ENCODE results near the gene TRIM32. TPM values are rescaled to one million over a fixed set of nuclear protein-coding genes. Genes with fewer than 3 reads are reported as not detected.
A peak's percentile ranks its signal among the peaks of the same experiment; 100 is the strongest.

The TRIM32 gene
- total RNA-seq, 1 experiment from 2014 or later, result 17.5 TPM

GRCh38 chr9:116646661-116647514 is 40.2 kb upstream of the TRIM32 start:
- peaks cover 3% of the 10 kb centered on the region; the same call in 1 of the 2 replicates for H3K36me3 Mint-ChIP-seq
- no peak overlapping the region for H3K4me3 Mint-ChIP-seq
- ChIA-PET CTCF (interaction anchor here (0.5 to 2.1 kb wide), 12 partner anchors 12 to 1054 kb away, joined by 3 to 25 read pairs (median 3); no protein-coding TSS in a partner anchor), POLR2A (no interaction called here)
- H3K27me3 Mint-ChIP-seq (ENCODE audit: low read depth), result no peaks in the 10 kb centered on the region
- no peaks in the 10 kb centered on the region for H3K4me1 Mint-ChIP-seq
- ATAC-seq (peak; percentile 97), DNase-seq (ENCODE audit: low spot score) (no peak)
- no peaks in the 10 kb centered on the region for H3K9me3 Mint-ChIP-seq
- no peak overlapping the region for H3K27ac Mint-ChIP-seq
- no peak for TF ChIP-seq FOXJ3 (CRISPR knock-in tag; IDR thresholded peaks at IDR 0.05; ENCODE audit: borderline replicate concordance)

DNA sequence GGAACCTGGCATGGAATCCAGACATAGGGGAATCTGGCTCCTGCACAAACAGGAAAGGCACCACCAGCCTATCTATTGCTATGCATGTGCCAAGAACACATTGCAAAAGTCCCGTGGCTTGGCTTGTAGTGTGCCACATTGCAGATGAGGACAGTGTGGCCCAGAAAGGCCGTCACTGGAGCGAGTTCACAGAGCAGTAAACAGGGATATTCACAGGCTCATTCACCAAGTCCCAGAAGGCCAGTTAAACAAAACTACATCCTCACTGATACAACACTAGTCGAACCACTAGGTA is 39.6 kb upstream of the TRIM32 start:
- Mint-ChIP-seq H3K27me3 (ENCODE audit: low read depth) (no peaks in the 10 kb centered on the region), H3K4me1 (no peaks in the 10 kb centered on the region), H3K27ac (no peak overlapping the region), H3K4me3 (no peak overlapping the region), H3K36me3 (peaks cover 3% of the 10 kb centered on the region; the same call in 1 of the 2 replicates), H3K9me3 (no peaks in the 10 kb centered on the region)
- TF ChIP-seq ZBTB21 (CRISPR knock-in tag; IDR thresholded peaks at IDR 0.05; ENCODE audit: borderline replicate concordance) (no peak), ATF1 (CRISPR knock-in tag; IDR thresholded peaks at IDR 0.05) (no peak), JUN (CRISPR knock-in tag; IDR thresholded peaks at IDR 0.05) (no peak), NFE2L1 (CRISPR knock-in tag; IDR thresholded peaks at IDR 0.05) (no peak), USF2 (CRISPR knock-in tag; IDR thresholded peaks at IDR 0.05) (no peak), KAT7 (CRISPR knock-in tag; IDR thresholded peaks at IDR 0.05; ENCODE audit: borderline replicate concordance) (no peak), IRF2 (CRISPR knock-in tag; IDR thresholded peaks at IDR 0.05; ENCODE audit: borderline replicate concordance, low read depth) (no peak), ZNF263 (CRISPR knock-in tag; IDR thresholded peaks at IDR 0.05; ENCODE audit: low read depth) (no peak), HMGXB4 (CRISPR knock-in tag; IDR thresholded peaks at IDR 0.05) (no peak), ERG (CRISPR knock-in tag; IDR thresholded peaks at IDR 0.05) (no peak), ELF4 (CRISPR knock-in tag; IDR thresholded peaks at IDR 0.05; ENCODE audit: low read depth) (no peak)
- TF ChIP-seq, protein P1, sequence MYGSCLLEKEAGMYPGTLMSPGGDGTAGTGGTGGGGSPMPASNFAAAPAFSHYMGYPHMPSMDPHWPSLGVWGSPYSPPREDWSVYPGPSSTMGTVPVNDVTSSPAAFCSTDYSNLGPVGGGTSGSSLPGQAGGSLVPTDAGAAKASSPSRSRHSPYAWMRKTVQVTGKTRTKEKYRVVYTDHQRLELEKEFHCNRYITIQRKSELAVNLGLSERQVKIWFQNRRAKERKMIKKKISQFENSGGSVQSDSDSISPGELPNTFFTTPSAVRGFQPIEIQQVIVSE (CRISPR knock-in tag; IDR thresholded peaks at IDR 0.05; ENCODE audit: borderline replicate concordance), result no peak
- TF ChIP-seq, protein P2, sequence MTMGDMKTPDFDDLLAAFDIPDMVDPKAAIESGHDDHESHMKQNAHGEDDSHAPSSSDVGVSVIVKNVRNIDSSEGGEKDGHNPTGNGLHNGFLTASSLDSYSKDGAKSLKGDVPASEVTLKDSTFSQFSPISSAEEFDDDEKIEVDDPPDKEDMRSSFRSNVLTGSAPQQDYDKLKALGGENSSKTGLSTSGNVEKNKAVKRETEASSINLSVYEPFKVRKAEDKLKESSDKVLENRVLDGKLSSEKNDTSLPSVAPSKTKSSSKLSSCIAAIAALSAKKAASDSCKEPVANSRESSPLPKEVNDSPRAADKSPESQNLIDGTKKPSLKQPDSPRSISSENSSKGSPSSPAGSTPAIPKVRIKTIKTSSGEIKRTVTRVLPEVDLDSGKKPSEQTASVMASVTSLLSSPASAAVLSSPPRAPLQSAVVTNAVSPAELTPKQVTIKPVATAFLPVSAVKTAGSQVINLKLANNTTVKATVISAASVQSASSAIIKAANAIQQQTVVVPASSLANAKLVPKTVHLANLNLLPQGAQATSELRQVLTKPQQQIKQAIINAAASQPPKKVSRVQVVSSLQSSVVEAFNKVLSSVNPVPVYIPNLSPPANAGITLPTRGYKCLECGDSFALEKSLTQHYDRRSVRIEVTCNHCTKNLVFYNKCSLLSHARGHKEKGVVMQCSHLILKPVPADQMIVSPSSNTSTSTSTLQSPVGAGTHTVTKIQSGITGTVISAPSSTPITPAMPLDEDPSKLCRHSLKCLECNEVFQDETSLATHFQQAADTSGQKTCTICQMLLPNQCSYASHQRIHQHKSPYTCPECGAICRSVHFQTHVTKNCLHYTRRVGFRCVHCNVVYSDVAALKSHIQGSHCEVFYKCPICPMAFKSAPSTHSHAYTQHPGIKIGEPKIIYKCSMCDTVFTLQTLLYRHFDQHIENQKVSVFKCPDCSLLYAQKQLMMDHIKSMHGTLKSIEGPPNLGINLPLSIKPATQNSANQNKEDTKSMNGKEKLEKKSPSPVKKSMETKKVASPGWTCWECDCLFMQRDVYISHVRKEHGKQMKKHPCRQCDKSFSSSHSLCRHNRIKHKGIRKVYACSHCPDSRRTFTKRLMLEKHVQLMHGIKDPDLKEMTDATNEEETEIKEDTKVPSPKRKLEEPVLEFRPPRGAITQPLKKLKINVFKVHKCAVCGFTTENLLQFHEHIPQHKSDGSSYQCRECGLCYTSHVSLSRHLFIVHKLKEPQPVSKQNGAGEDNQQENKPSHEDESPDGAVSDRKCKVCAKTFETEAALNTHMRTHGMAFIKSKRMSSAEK (CRISPR knock-in tag; IDR thresholded peaks at IDR 0.05; ENCODE audit: borderline replicate concordance), result no peak
- TF ChIP-seq, protein P3, sequence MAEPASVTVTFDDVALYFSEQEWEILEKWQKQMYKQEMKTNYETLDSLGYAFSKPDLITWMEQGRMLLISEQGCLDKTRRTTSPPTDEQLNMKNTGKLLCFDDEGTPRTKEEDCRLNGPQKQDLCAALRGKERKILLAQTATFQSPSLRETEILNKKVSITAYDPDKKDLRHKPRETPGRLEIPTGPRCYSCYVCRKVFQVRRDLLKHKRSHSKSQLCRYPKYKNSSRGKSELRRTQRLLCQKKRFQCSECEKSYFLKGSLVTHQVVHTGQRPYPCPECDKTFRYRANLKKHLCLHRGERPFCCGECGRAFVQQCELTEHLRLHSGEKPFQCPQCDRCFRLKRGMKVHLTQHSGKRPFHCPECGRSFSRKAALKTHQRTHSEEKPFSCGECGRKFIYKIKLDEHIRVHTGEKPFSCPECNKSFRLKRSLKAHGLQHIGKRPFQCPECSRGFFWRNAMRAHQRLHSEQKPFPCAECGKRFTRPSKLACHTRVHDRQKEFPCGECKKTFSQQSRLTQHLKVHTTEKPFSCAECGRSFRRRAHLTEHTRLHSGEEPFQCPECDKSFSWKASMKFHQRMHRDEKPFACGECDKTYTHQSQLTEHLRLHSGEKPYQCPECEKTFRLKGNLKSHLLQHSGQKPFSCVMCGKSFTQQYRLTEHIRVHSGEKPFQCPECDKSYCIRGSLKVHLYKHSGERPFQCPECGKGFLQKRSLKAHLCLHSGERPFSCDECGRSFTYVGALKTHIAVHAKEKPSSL (CRISPR knock-in tag; conservative IDR thresholded peaks at IDR 0.05), result no peak
- TF ChIP-seq, protein P4, sequence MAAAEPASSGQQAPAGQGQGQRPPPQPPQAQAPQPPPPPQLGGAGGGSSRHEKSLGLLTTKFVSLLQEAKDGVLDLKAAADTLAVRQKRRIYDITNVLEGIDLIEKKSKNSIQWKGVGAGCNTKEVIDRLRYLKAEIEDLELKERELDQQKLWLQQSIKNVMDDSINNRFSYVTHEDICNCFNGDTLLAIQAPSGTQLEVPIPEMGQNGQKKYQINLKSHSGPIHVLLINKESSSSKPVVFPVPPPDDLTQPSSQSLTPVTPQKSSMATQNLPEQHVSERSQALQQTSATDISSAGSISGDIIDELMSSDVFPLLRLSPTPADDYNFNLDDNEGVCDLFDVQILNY (CRISPR knock-in tag; IDR thresholded peaks at IDR 0.05), result no peak
- TF ChIP-seq, protein P5, sequence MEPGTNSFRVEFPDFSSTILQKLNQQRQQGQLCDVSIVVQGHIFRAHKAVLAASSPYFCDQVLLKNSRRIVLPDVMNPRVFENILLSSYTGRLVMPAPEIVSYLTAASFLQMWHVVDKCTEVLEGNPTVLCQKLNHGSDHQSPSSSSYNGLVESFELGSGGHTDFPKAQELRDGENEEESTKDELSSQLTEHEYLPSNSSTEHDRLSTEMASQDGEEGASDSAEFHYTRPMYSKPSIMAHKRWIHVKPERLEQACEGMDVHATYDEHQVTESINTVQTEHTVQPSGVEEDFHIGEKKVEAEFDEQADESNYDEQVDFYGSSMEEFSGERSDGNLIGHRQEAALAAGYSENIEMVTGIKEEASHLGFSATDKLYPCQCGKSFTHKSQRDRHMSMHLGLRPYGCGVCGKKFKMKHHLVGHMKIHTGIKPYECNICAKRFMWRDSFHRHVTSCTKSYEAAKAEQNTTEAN (CRISPR knock-in tag; IDR thresholded peaks at IDR 0.05), result no peak
- TF ChIP-seq, protein P6, sequence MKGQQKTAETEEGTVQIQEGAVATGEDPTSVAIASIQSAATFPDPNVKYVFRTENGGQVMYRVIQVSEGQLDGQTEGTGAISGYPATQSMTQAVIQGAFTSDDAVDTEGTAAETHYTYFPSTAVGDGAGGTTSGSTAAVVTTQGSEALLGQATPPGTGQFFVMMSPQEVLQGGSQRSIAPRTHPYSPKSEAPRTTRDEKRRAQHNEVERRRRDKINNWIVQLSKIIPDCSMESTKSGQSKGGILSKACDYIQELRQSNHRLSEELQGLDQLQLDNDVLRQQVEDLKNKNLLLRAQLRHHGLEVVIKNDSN (CRISPR knock-in tag; IDR thresholded peaks at IDR 0.05), result no peak
- CTCF ChIA-PET, result interaction anchor here (0.7 to 2.1 kb wide), 10 partner anchors 12 to 1054 kb away, joined by 3 to 25 read pairs (median 3); no protein-coding TSS in a partner anchor
- peak; percentile 47 for ATAC-seq
- POLR2A ChIA-PET, result no interaction called here
- no peak for DNase-seq (ENCODE audit: low spot score)

All from WTC11 (cell line).